NB4 (cell line): ENCODE results near the gene OMA1.

Source experiments
- TF ChIP-seq, protein P1 (sequence below): IDR thresholded peaks from 2 replicates; pipeline ENCODE4 v1.6.1; 2011; ENCODE audit warnings: low read depth, low read length
- TF ChIP-seq, protein P2 (sequence below): IDR thresholded peaks from one replicate; pipeline ENCODE4 v1.5.1; 2012; ENCODE audit warnings: low read depth, low read length

DNA sequence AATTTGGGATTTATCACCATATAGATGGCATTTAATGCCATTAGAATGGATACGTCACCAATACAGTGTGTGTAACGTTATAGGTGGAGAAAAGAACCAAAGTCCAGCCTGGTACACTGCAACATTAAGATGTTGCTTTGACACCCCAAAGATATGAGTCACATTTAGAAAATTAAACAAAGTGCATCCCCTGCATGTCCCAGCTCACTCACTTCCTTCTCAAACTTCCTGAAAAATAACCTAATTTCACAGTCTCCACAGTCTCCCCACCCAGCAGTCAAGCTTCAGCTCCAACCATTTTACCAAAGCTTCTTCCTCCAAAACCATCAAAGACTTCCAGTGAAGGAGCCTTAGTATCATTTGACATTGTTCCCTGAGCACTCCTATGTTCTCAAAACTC is 111.9 kb downstream of the OMA1 start:
- TF ChIP-seq, protein P1, sequence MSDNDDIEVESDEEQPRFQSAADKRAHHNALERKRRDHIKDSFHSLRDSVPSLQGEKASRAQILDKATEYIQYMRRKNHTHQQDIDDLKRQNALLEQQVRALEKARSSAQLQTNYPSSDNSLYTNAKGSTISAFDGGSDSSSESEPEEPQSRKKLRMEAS = no peak
- TF ChIP-seq, protein P2, sequence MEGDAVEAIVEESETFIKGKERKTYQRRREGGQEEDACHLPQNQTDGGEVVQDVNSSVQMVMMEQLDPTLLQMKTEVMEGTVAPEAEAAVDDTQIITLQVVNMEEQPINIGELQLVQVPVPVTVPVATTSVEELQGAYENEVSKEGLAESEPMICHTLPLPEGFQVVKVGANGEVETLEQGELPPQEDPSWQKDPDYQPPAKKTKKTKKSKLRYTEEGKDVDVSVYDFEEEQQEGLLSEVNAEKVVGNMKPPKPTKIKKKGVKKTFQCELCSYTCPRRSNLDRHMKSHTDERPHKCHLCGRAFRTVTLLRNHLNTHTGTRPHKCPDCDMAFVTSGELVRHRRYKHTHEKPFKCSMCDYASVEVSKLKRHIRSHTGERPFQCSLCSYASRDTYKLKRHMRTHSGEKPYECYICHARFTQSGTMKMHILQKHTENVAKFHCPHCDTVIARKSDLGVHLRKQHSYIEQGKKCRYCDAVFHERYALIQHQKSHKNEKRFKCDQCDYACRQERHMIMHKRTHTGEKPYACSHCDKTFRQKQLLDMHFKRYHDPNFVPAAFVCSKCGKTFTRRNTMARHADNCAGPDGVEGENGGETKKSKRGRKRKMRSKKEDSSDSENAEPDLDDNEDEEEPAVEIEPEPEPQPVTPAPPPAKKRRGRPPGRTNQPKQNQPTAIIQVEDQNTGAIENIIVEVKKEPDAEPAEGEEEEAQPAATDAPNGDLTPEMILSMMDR = no peak
